GM19240 (cell line): ENCODE results near the gene SAPCD2.
"Not testable (repeated sequence)": the region's sequence is repeated elsewhere in the genome, so short reads cannot be mapped to it uniquely, and the experiment has no call there.

Source experiments
- DNase-seq: peaks from one replicate; pipeline ENCODE4 v3.0.0; 2011; ENCODE audit warnings: low spot score; ENCODE audit not compliant: insufficient read length

The SAPCD2 gene

GRCh38 chr9:137065336-137065967 lies 4.9 kb downstream of the SAPCD2 start:
- DNase-seq, result no peak

GRCh38 chr9:137064880-137065164 lies 5.5 kb downstream of the SAPCD2 start:
- no peak for DNase-seq

DNA sequence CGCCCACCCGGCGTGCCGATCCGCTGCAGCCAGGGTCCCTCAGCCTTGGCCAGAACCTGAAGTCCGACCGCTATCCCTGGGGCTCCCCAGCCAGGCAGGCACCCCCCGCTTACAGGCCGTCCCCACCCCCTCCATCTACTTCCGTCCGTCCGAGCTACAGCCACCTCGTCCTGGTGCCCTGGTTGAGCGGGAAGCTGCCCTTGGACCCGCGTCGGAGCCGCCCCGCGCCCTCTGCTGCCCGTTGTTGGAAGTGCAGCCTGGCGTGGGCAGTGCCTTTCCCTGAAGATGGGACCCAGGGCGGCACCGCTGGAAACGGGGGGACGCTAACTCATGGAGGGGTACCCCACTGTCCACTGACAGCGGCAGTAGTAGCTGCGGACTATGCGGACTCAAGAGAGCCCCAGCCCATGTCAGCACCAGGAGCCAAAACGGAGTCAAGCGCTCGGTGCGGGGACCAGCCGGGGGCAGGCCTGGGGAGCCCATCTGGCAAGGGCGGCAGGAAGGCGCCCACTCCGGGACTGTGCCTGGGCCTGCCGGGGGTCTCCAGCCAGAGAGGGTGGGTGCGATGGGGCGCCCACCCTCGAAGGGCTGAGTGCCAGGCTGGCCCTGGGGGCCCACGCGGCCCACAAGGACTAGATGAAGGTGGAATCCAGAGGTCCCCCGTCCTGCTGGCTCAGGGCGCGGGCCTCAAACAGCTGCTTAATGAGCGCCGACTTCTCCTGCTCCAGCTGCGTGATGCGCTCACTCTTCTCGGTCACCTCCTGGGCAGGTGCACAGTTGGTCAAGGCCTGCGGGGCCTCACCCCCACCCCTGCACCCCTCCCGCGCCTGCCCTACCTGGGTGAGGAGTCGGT lies 6.1 kb downstream of the SAPCD2 start:
- DNase-seq, result no peak

GRCh38 chr9:137063311-137064026 lies 6.9 kb downstream of the SAPCD2 start:
- no peak for DNase-seq

GRCh38 chr9:137062798-137063197 lies 7.6 kb downstream of the SAPCD2 start:
- not testable (repeated sequence) for DNase-seq

DNA sequence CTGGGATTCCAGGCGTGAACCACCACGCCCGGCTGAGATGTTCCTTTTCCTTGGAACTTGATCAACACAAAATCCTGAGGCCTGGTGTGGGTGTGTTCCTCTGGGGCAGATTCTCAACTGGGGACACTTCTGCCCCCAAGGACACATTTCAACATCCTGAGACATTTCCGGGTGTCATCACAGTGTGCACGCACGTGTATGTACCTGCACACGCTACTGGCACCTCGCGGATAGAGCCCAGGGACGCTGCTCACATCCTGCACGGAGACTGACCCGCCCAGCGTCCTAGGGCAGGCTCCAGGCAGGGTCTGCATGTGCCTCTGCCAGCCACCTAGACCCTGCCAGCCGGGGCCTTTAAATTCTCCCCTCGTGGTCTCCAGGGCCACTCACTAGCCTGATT lies 8.0 kb downstream of the SAPCD2 start:
- DNase-seq, result no peak

DNA sequence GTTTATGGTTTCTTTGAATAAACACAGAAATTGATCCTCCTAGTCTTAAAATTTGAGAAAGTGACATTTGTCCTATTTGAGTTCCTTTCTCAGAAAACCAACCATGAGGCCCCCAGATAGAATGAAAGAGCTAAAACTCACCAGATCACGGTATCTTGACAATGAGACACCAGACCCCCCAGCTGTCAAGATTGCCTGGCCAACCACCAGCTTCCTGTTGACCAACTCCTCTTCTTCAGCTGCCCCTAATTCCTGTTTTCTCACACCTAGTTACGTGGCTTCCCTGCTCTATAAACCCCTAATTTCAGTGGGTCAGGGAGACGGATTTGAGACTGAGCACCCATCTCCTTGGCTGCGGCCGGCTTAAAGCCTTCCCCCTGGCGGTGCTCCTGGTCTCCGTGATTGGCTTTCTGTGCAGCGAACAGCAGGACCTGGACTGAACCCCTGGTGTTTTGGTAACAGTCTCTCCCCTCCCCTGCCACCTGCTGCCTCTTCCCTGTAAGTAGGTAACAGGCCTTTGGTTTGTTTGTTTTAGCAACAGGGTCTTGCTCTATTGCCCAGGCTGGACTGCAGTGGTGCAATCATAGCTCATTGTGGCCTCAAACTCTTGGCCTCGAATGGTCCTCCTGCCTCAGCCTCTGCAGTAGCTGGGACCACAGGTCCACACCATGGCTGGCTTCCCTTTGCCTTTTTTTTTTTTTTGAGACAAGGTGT lies 11.7 kb downstream of the SAPCD2 start:
- no peak for DNase-seq

- no peak for DNase-seq
Measured at GRCh38 chr9:137057545-137057944, 12.8 kb downstream of the SAPCD2 start.

GRCh38 chr9:137056739-137057415 lies 13.5 kb downstream of the SAPCD2 start:
- DNase-seq, result no peak

DNA sequence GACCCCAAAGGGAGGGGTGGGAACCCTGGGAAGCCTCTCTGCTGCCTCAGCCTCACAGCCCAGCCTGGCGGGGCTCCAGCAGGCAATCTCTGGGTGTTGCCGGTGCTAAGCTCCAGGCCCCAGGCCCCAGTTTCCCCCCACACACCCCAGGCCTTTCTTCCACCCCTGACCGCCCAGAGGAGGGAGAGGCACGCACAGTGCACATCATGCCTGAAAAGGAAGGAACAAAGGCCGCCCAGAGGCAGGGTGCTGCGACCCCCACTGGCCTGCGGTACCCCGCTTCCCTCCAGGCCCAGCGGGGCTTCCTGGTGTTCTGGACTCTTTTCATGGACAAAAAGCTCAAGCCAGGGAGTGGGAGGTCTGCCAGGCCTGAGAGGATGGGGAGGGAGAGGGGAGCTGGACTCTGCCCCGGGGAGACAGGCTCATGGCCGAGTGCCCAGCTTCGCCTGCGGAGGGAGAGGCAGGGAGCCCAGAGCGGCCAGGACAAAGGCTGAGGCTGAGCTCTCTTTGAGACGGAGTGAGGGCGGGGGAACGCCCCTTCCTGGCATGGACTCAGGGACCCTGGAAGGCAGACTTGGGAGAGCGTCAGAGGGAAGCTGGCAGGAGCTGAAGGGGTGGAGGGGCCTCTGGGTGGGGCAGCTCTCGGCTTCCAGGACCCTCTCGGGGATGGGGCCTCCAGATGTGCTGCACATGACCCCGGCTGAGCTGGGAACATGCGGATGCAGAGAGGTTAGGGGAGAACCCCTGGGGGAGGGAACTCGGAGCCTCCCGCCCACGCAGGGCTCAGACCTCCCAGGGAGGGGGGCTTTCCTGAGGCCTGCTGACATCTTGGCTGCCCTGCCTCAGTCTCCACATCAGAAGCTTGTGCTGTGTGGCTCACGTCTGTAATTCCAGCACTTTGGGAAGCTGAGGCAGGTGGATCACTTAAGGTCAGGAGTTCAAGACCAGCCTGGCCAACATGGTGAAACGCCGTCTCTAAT lies 14.7 kb downstream of the SAPCD2 start:
- DNase-seq, result no peak

DNA sequence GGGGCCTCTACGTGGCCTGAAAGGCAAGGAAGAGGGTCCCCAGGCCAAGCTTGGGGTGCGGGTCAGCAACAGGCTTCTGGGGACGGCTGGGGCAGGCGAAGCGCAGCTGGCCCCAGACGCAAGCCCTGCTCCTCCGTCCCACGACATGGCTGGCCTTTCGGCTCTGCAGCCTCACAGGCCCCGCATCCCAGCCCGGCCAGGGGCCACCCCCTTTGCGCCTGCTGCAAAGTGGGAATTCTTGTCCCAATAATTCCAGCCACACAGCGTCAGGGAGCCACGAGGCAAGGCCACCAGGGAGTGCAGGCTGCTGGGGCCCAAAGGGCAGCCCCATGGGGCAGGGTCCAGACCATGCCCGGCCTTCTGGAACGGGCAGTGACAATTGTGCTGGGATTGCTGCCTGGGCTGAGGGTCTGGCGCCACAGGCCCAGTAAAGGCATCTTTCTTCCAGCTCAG lies 15.4 kb downstream of the SAPCD2 start:
- no peak for DNase-seq

DNA sequence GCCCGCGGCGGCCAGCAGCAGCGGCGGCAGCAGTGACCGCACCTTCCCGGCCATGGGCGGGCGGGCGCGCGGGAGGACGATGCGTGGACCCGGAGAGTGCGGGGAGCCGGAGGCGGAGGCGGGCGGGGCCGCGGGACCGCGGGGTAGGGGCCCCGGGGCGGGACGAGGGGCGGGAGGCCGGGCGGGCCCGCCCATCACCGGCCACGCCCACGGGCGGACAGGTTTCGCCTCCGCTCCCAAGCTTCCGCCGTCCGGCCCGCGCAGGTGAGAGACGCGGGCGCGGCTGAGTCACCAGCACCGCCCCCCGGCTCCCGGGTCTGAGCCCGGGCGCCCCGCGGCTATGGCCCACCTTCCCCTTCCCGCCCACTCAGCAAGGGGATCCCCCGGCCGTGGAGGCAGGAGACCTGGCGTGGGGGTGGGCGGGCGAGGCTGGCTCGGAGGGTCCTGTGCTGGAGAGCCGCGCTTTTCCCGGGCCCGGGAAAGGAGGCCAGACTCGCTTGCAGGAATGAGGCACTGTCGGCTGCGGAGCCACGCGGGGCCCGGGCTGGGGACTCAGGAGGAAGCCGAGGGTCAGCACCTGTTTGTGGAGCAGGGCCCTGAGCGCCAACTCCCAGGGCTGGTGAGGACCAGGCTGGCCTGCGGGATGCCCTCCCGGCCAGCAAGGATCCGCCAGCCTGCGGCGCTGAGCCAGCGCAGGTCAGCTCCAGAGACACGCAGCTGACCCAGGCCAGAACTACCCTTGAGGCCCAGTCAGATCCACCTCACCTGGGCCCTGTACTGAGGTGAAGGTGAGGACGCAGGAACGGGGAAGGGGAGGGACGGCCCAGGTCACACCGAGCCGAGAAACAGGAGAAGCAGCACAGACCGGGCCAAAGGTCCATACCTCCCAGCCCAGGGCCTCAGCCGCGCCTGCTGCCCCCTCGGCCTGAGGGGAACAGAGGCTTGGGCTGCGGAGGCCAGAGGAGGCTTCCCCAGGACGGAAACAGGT lies 16.1 kb downstream of the SAPCD2 start, which contains the start of gene ENTPD2:
Gene ENTPD2, minus strand, starts transcription at position 118 of the 988 bp plus-strand sequence. Its CDS starts 64 bp downstream, at position 54.
- no peak for DNase-seq

GRCh38 chr9:137052998-137053943 lies 17.1 kb downstream of the SAPCD2 start:
- no peak for DNase-seq

DNA sequence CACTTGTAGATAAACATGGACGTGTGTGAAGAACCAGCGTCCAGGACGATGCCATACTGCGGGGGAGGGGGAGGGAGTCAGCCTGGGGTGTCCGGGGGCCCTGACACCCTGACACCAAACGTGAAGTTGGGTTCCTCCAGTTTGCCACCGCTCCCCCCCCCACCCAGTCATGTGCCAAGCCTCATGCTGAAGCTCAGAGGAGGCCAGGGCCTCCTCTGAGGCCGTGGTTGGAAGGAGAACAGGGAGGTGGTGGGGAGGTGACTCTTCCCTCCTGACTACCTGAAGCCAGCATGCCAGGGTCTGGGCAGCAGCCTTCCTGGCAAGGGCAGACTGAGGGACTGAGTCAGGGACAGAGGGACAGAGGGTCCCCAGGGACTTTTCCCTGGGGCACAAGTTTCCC lies 18.1 kb downstream of the SAPCD2 start:
- DNase-seq, result no peak

DNA sequence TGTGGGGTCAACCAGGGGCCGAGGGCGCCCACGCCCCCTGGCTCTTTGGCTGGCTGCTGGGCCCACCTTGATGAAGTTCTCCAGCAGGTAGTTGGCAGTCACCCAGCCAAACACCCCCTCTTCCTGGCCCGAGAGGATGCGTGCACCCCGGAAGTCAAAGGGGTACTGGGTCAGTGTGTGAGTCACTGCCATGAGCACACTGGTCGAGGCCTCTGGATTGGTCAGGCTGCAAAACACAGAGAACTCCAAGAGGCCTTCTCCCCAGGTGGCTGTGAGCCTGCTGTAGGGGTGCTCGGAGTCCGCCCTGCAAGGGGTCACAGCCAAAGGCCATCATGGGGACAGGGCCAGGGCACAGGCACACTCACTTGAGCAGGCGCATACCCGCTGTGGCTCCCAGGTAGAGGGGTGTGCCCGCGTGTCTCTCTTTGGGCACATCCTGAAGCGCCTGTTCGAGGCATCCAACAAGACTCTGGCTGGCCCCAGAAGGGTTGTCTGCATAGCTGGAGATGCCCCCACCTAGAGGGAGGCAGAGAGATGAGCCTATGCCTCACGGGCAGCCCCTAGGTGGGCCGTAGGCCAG lies 19.1 kb downstream of the SAPCD2 start:
- DNase-seq, result no peak

DNA sequence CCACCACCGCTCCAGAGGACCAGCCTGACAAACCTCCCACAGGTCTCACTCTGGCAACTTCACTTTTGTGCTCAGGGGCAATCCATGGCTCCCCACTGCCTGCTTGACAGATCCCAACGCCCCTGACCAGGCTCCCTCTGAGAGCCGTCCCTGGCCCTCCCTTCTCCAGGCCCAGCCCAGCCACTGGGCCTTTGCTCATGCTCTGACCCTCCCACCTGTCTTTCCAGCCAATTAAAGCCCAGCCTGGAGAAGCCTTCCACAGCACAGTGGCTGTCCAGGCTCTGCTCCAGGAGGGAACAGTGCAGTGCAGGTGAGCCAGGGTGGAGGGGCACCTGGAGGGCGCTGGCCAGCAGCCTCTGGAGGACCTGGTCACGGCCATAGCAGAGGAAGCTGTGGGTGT lies 19.8 kb downstream of the SAPCD2 start:
- DNase-seq, result no peak
